K562 (cell line): Measurements from ENCODE around the gene AMH. TPM values are rescaled to one million over a fixed set of nuclear protein-coding genes. Genes with fewer than 3 reads are reported as not detected.

Experiments
- E2F3 ChIP-seq: fragments of 250-450 bp; sonication (Bioruptor Pico); IDR thresholded peaks from 2 replicates; pipeline ENCODE4 v1.4.0; 2020; ENCODE audit warnings: mild to moderate bottlenecking
- HMGN3 ChIP-seq: IDR thresholded peaks from 2 replicates; pipeline ENCODE4 v1.6.1; 2011; ENCODE audit warnings: borderline replicate concordance, low read depth, mild to moderate bottlenecking, mixed read lengths, low read length; ENCODE audit not compliant: insufficient read length; ENCODE audit errors: extremely low read depth
- NR2C1 ChIP-seq, 2 experiments: fragments of 450-650 bp; IDR thresholded peaks; 2 replicates each; pipeline ENCODE4 v1.6.1; 2017; ENCODE audit warnings: mild to moderate bottlenecking in 2 of 2, antibody characterized with exemption in 1 of 2, inconsistent platforms in 1 of 2, missing compliant biosample characterization in 1 of 2, missing genetic modification characterization in 1 of 2
- SMAD4 ChIP-seq: fragments of 250-450 bp; sonication (Bioruptor Pico); conservative IDR thresholded peaks from 2 replicates; pipeline ENCODE4 v1.8.0; 2021; ENCODE audit warnings: inconsistent platforms, mild to moderate bottlenecking, moderate library complexity
- SP2 ChIP-seq: IDR thresholded peaks from 2 replicates; pipeline ENCODE4 v1.6.1; 2011; ENCODE audit warnings: mild to moderate bottlenecking, low read depth, low read length, moderate library complexity; ENCODE audit not compliant: poor library complexity, severe bottlenecking; ENCODE audit errors: extremely low read depth
- ZC3H11A ChIP-seq: IDR thresholded peaks from 2 replicates; pipeline ENCODE4 v1.6.1; 2012; ENCODE audit warnings: low read depth, low read length, improper control_type of control experiment
- ZNF217 ChIP-seq: sonication (generic); formaldehyde crosslinking; IDR thresholded peaks from 2 replicates; pipeline ENCODE4 v1.8.0; 2022; ENCODE audit warnings: mild to moderate bottlenecking, missing genetic modification reagents
- polyA plus RNA-seq, 8 experiments: library from polyadenylated mRNA; depleted of rRNA in 4 of 8; stranded (reverse) in 5 of 8; unstranded in 3 of 8; fragments of >200 nt; fragmentation: Nextera tagmentation in 2 of 8; fragmentation: Illumina TruSeq in 1 of 8; extraction: Ambion mirVana in 2 of 8; extraction: Trizol in 1 of 8; gene quantifications; 2 replicates each; pipeline versions ENCODE4 v1.2.1 to v1.2.3, GENCODE V29; 2011 to 2014; ENCODE audit warnings: inconsistent platforms in 1 of 8, missing spikeins in 1 of 8
- total RNA-seq, 7 experiments: library from RNA; depleted of rRNA in 6 of 7; stranded (reverse); fragments of >200 nt in 6 of 7; fragmentation: Illumina TruSeq in 2 of 7; extraction: Trizol in 2 of 7; gene quantifications; 2 replicates each; pipeline versions ENCODE4 v1.2.1 to v1.2.3, GENCODE V29; 2011 to 2021; ENCODE audit warnings: low replicate concordance in 1 of 7
- TF ChIP-seq, protein P1 (sequence below), 2 experiments: fragments of 450-650 bp; formaldehyde crosslinking in 1 of 2; IDR thresholded peaks; 2 replicates each; pipeline versions ENCODE4 v1.4.0 to v1.6.1; 2014 to 2020; ENCODE audit warnings: mild to moderate bottlenecking in 2 of 2, borderline replicate concordance in 1 of 2, low read depth in 1 of 2
- TF ChIP-seq, protein P2 (sequence below): sonication (generic); formaldehyde crosslinking; IDR thresholded peaks from 2 replicates; pipeline ENCODE4 v1.8.0; 2022; ENCODE audit warnings: mild to moderate bottlenecking, missing genetic modification reagents
- TF ChIP-seq, protein P3 (sequence below): sonication (generic); formaldehyde crosslinking; IDR thresholded peaks from 2 replicates; pipeline ENCODE4 v1.8.1; 2023; ENCODE audit warnings: mild to moderate bottlenecking, missing genetic modification reagents

AMH gene
- total and polyA plus RNA-seq, 9 of the 15 experiments (the other 6 are each of a cell fraction or from before 2014, with no cell fraction given): 0.29 to 27.4 (median 2.6) TPM; not detected in 2

DNA sequence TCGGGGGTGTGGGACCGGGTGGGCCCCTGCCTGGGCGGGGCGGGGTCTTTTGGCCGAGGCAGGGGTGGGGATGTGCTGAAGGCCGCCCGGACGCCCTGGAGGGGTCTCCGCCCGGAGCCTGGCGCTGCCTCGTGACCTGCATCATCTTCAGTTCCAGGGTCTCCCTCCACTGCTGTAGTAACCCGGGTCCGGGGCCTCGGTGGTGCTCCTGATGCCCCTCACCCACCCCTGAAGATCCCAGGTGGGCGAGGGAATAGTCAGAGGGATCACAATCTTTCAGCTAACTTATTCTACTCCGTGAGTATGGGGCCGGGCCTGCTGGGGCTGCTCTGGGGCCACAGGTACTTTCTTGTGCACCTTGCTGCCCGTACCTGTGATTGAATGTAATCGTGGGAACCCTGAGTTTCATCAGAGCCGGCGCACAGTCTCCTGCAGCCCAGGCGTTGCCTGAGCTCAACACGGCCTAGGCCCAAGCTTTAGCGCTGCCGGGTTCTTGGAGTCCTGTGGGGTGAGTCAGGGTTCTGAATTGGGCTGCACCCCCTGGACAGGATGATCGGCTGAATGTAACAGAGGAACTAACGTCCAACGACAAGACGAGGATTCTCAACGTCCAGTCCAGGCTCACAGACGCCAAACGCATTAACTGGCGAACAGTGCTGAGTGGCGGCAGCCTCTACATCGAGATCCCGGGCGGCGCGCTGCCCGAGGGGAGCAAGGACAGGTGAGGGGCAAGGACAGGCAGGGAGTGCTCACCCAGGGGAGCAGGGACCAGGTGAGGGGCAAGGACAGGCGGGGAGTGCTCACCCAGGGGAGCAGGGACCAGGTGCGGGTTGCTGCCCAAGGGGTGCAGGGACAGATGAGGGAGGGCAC, 22.3 kb downstream of the AMH start (continued):
- TF ChIP-seq, protein P1, sequence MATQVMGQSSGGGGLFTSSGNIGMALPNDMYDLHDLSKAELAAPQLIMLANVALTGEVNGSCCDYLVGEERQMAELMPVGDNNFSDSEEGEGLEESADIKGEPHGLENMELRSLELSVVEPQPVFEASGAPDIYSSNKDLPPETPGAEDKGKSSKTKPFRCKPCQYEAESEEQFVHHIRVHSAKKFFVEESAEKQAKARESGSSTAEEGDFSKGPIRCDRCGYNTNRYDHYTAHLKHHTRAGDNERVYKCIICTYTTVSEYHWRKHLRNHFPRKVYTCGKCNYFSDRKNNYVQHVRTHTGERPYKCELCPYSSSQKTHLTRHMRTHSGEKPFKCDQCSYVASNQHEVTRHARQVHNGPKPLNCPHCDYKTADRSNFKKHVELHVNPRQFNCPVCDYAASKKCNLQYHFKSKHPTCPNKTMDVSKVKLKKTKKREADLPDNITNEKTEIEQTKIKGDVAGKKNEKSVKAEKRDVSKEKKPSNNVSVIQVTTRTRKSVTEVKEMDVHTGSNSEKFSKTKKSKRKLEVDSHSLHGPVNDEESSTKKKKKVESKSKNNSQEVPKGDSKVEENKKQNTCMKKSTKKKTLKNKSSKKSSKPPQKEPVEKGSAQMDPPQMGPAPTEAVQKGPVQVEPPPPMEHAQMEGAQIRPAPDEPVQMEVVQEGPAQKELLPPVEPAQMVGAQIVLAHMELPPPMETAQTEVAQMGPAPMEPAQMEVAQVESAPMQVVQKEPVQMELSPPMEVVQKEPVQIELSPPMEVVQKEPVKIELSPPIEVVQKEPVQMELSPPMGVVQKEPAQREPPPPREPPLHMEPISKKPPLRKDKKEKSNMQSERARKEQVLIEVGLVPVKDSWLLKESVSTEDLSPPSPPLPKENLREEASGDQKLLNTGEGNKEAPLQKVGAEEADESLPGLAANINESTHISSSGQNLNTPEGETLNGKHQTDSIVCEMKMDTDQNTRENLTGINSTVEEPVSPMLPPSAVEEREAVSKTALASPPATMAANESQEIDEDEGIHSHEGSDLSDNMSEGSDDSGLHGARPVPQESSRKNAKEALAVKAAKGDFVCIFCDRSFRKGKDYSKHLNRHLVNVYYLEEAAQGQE (IDR thresholded peaks at IDR 0.05; ENCODE audit: borderline replicate concordance): no peak
- TF ChIP-seq, protein P1 (CRISPR knock-in tag; IDR thresholded peaks at IDR 0.05; ENCODE audit: low read depth): no peak
- TF ChIP-seq SMAD4 (CRISPR knock-in tag) (no peak), NR2C1 (IDR thresholded peaks at IDR 0.05) (no peak), NR2C1 (tag; IDR thresholded peaks at IDR 0.05) (no peak), E2F3 (no peak), HMGN3 (peak; percentile 41), ZNF217 (CRISPR knock-in tag) (no peak), ZC3H11A (no peak), SP2 (no peak)
- TF ChIP-seq, protein P2, sequence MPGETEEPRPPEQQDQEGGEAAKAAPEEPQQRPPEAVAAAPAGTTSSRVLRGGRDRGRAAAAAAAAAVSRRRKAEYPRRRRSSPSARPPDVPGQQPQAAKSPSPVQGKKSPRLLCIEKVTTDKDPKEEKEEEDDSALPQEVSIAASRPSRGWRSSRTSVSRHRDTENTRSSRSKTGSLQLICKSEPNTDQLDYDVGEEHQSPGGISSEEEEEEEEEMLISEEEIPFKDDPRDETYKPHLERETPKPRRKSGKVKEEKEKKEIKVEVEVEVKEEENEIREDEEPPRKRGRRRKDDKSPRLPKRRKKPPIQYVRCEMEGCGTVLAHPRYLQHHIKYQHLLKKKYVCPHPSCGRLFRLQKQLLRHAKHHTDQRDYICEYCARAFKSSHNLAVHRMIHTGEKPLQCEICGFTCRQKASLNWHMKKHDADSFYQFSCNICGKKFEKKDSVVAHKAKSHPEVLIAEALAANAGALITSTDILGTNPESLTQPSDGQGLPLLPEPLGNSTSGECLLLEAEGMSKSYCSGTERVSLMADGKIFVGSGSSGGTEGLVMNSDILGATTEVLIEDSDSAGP (CRISPR knock-in tag): no peak
- TF ChIP-seq, protein P3, sequence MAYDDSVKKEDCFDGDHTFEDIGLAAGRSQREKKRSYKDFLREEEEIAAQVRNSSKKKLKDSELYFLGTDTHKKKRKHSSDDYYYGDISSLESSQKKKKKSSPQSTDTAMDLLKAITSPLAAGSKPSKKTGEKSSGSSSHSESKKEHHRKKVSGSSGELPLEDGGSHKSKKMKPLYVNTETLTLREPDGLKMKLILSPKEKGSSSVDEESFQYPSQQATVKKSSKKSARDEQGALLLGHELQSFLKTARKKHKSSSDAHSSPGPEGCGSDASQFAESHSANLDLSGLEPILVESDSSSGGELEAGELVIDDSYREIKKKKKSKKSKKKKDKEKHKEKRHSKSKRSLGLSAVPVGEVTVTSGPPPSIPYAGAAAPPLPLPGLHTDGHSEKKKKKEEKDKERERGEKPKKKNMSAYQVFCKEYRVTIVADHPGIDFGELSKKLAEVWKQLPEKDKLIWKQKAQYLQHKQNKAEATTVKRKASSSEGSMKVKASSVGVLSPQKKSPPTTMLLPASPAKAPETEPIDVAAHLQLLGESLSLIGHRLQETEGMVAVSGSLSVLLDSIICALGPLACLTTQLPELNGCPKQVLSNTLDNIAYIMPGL (CRISPR knock-in tag): no peak
